GM18909 (cell line): Measurements from ENCODE around the gene PRPF38A.
A peak's percentile ranks its signal among the peaks of the same experiment; 100 is the strongest.
"Not testable (repeated sequence)": the region's sequence is repeated elsewhere in the genome, so short reads cannot be mapped to it uniquely, and the experiment has no call there.

Source experiments
- ATAC-seq: cut with Tn5 transposase; IDR thresholded peaks from one replicate; pipeline ENCODE4 v1.9.1; 2021; ENCODE audit warnings: mild to moderate bottlenecking; ENCODE audit not compliant: unreplicated experiment, poor library complexity

The PRPF38A gene, protein sequence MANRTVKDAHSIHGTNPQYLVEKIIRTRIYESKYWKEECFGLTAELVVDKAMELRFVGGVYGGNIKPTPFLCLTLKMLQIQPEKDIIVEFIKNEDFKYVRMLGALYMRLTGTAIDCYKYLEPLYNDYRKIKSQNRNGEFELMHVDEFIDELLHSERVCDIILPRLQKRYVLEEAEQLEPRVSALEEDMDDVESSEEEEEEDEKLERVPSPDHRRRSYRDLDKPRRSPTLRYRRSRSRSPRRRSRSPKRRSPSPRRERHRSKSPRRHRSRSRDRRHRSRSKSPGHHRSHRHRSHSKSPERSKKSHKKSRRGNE

DNA sequence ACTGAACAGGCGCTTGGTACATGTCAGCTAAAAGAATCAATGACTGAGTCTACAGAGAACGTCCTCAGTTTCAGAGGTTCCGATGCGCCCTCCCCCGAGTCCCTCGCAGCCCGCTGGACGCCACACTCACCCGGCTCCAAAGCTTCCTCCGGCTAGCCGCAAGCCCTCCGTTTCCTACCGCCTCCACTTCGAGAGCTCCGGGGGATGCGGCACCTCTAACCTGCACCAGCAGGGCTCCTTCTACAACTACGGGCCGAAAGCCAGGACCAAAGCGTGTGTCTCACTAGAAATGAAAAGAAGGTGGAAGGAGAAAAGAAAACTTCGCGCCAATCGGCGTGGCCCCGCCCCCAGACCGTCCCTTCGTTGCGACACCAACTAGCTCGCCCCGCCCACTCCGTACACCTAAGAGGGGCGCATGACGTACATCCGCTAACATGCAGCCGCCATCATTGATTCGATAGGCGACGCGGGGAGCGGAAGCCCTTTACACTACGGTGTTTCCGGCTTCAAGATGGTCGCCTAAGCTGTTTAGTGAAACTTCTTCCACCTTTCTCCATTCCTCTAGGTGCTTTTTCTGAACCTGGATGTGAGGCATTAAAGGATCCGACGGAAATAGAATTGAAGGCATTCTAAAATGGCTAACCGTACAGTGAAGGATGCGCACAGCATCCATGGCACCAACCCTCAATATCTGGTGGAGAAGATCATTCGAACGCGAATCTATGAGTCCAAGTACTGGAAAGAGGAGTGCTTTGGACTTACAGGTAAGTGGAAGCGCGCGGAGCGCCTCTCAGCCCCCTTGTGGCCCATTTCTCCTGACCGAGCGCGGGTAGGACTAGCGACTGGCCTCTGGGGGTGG, at the start of gene PRPF38A, which contains the start of gene ORC1:
Gene PRPF38A, plus strand, starts transcription at position 487 of the 859 bp plus-strand sequence. Its CDS starts 148 bp downstream, at position 635.
Gene ORC1, minus strand, starts transcription at position 308 of the 859 bp plus-strand sequence. CDS start 2,200 bp downstream, outside the sequence.
- ATAC-seq, result peak; percentile 92

DNA sequence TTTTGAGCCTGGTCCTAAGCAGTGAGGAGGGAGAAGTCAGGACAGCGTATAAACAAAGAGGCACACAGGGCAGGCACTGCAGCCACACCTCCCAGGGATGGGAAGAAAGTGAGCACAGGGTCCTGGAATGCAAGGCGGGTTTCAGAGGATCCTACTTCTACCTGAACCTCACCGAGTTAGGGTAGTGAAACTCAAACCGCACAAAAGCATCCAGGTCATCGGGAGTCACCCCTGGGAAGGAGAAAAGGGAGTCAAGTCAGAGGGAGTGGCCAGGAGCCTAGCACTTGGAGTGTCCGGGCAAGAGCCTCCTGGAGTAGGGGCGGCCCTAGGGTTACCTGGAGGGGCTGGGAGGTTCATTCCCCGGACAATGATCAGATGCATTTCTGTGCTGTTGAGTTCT, 49.0 kb upstream of the PRPF38A start:
- ATAC-seq, result no peak

DNA sequence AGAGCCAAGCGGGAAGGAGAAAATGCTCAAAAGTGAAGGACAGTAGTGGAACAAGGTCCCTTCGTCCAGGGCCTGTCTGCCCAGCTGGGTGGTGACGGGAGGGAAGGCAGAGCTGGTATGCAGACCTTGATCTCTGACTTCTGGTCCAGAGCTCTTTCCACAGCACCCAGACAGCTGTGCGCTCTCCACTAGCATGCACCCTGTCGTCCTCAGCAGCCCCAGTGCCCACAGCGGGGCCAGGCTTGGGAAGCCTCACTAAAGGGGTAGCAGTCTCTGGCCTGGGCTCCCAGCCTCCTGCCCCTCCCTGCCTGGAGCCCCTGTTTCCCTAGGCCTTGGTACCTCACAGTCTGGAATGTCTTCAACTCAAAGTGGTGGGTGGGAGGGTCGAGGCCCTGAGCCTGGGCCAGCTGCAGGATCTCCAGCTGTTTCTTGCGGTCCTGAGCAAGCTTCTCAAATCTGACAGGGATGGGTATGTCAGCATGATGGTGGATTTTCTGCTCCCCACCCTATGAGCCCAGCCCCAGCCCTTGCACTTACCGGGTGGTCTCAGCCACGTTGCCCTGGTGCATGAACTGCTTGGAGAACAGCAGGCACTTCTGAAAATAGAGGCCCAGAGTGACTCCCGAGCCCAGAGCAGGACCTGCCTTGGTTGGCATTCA, 48.4 kb upstream of the PRPF38A start:
- ATAC-seq, result no peak

DNA sequence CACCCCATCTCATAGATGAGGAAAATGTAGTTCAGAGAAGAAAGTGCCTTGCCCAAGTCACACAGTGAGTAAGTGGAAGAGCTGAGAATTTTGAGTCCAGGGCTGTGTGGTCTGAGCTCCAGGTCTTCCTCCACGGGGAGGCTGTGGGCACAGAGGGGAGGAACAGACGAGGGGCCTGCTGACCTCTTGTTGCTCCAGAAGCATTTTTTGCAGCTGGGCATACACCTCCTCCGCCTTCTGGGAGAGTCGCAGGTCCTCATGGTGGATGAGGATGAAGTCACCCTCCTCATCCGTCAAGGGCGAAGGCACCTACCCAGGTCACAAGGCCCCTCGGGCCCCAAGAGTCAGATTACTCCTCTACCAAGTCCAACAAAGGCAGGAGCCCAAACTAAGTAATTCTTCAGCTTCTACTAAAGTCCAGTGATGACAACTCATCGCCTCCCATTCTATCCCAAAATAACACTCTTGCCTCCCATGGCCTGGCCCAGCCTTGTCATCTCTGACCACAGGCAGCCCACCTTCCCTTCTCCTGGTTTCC, 47.5 kb upstream of the PRPF38A start:
- ATAC-seq, result no peak

DNA sequence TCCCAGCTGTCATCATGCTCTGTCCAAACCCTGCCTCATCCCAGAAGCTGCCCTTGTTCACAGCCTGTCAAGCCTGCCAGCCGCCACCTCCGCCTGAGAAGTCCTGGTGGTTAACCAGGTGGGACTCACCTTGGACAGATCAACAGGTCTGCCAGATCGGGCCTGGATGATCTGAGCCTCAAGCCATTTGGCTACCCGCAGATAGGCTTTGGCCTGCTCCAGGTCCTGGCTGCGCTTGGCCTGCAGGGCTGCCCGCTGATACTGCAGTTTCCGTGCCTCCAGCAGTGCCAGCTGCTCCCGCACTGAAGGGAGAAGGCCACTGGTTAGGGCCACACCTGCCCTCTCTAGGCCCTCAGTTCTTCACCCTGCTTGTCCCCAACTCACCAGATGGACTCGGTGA, 47.0 kb upstream of the PRPF38A start:
- ATAC-seq, result no peak

DNA sequence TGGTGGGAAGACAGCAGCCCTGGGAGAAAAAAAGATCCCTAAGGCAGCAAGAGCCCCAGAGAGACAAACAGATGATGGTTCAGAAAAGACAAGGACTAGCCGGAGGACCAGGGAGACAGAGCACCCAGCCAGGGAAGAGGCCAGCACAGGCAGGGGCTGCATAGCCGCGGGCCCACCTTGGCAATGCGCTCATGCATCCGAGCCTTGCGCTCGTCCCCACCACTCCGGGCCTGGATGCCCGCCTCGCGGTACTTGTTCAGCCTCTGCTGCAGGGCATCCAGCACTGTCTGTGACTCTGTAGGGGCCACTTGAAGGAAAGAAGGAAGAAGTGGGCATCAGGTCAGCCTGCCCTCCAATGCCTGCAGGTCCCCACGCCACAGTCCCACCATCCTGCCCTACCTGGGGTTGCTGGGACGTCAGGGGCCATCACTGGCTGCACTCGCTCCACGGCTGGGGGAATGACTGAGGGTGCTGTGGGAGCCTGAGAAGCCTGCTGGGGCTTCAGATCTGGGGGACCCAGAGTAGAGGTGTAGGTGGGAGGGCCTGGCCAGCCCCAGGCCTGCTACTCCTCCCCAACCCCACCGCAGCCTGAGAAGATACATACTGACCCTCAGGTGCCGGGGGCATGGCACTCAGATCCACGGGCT, 45.4 kb upstream of the PRPF38A start:
- ATAC-seq, result no peak

DNA sequence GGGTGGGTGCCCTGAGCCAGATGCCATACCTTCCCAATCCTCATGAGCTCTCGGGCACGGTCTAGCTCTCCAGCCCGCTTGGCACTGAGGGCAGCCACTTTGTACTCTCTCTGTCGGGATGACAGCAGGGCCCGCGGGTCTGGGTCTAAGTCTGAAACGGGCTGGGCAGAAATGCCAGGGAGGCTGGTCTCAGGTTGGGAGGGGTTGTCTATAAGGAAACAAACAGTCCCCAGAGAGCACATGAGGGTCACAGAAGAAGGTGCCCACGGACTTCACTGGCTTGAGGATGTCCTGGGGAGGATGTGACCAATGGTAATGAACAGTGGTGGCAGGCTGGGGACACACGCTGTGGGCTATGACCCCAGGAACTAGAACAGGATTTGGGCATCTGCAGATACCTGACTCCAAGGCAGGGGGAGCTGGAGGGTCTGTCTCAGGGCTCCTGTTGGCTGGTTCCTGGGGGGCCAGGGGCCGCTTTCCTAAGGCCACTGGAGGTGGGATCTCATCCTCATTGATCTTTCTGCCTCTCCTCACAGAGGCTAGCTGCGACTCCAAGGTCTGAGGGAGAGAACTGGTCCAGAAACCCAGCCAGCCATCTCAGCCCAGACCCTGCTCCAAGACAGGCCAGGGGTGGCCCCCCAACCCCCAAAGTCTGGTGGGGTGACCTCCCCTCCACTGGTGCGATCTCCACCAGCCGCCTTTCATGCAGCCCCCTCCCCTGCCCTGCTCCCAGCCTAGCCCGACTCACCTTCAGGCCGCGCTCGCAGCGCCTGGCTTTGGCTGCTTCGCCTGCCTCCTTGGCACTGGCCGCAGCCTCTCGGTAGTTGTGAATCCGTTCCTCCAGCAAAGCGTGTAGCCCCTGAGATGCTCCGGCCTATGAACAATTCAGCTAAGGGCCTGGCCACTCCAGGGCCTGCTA, 44.5 kb upstream of the PRPF38A start:
- no peak for ATAC-seq

DNA sequence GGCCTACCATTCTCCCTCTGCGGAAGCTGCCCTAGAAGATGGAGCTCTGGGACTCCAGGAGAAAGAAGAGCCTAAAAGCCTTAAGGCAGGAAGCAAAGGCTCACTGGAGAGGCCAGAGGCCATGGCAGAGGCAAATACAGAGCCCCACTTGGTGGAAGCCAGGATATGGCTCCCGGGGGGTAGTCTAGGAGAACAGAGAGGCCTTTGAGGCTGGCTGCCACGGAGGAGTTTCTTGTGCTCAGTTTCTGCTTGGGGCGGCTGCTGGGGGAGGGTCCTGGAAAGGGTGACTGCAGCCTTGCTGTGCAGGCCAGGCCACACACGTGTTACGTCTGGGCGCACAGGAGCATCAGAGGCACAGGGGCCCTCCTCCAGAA, 43.8 kb upstream of the PRPF38A start:
- ATAC-seq, result no peak

DNA sequence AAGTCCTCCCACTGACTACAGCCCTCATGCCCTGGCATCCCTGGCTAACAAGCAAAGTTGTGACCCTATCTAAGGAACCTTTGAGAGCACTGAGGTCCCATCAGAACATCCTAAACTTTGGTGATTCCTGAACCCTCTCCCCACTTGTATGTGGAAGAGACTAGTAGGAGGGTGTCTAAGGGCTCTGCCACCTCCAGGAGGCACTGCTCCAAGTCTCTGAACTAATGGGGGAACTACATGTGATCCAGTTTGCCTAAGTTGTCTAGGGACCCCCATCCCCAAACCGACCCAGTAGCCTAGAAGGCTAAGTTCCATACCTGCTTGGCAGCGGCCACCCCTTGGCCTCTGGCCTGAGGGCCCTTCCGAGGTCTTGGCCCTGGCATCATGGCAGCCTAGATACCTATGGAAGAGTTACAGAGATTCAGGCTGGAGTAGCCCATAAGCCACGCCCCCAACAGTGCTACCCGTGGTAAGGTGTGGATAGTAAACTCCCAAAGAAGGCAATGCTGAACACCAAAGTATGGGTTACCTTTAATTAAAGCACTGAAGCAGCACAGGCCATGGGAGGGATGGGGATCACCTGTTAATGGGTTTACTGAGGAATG, 40.1 kb upstream of the PRPF38A start:
- ATAC-seq, result no peak

DNA sequence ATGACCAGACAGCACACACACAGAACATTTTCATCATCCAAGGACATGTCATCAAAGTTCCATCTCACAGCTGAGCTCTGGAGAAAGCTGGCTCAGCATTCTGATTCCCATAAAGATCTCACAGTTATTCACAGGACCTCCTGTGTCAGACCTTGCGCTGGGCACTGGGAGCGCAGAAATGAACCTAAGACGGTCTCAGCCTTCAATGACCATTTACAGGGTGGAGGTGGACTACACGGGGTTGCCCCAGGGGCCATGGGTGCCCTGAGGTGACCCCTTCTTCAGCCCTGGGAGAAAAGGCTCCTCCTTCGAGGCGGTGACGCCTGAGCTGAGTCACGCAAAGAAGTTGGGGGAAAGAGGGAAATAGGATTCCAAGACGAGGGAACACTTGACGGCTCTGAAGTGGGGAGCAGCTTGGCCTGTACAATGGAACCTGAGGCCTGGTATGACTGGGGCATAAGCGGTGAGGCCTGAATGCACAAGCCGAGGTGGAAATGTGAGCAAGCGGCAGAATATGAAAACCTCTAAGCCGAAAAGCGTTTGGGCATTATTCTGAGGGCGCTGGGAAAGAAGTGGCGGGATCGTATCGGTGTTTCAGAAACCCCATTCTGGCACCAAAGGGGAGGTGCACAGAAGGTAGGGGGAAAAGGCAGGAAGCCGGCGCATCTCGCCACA, 39.2 kb upstream of the PRPF38A start:
- no peak for ATAC-seq

DNA sequence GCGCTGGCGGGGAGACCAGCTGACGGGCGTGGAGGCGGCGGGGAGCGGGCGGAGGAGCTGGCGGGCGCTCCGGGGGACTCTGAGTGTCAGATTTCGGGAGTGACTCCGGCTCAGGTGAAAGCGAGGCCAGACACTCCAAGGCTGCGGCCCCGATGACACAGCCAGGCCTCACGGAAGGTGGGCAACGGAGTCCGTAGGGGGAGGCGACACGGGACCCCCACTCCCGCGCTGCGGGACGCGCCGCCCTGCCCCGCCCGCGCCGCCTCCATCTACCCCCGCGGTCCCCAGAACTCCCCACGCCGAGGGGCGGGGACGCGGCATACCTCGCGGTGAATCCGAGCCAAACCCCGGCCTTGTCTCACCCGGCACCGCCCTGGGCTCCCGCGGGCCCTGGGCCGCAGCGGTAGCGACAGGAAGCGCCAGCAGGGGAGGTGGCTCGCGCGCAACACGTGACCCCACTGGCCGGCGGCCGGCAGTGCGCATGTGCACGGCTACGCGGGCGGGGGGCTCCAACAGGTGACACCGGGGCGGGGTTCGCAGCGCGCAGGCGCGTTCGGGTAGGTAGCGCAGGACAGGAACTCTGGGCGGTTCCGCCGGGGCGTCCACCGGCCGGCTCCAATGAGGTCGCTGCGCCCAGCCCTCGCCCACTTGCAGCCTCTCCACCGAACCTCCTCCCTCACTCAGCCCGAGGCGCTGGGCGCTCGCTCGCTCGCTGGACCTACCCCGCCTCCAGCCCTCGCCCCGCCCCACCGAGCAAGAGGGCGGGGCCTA, 38.5 kb upstream of the PRPF38A start, which contains the start of gene CC2D1B:
Gene CC2D1B, minus strand, starts transcription at position 460 of the 771 bp plus-strand sequence. CDS start 1,585 bp downstream, outside the sequence.
- peak; percentile 89 for ATAC-seq

DNA sequence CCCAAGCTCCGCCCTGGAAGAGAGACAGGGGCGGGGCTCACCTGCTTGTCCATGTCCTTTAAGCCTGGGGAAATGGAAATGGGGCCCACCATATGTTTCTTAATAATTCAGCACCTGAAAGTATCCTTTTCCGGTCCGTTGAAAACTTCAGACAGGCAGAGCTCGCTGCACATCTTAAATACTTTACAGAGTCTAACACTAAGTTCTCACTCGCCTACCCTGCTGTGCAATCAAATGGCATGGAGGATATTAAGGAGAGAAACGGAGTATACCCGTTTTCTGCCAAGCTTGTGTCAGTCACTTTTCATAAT, 37.9 kb upstream of the PRPF38A start:
- no peak for ATAC-seq

DNA sequence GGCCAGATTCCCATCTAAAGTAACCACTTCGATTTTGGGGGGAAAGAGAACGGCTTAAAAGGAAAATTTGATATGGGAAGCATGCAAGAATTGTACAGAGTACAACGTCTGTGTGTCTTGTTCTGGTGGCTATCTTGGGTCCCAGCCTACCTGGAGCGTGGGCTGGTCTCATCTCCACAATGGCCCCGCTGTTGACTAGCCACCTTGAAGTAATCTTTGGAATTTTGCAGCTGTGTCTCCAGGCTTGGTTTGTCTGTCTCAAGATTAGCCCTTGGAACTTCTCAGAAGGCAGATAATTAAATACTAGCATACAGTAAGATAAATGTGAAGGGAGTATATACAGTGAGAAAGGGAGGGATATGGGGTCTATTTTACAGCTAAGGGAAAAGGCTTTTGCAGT, 37.1 kb upstream of the PRPF38A start:
- no peak for ATAC-seq

DNA sequence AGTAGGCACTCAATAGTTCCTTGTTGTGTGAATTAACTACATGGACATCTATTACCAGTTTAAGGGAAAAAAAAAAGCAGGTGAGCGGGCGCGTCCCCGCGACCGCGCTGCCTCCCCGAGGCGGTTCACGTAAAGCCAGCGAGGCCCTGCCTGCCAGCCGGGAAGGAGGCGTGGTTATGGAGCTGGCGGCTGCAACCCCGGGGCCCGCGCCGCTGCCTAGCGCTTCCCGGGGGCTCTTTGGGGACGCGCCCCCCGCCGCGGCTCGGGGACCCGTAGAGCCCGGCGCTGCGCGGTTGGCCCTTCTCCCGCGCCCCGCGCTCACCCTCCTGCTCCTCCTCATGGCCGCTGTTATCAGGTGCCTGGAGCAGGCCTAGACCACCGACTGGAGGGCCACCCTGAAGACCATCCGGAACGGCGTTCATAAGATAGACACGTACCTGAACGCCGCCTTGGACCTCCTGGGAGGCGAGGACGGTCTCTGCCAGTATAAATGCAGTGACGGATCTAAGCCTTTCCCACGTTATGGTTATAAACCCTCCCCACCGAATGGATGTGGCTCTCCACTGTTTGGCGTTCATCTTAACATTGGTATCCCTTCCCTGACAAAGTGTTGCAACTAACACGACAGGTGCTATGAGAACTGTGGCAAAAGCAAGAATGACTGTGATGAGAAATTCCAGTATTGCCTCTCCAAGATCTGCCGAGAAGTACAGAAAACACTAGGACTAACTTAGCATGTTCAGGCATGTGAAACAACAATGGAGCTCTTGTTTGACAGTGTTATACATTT, 35.8 kb upstream of the PRPF38A start:
- no peak for ATAC-seq

DNA sequence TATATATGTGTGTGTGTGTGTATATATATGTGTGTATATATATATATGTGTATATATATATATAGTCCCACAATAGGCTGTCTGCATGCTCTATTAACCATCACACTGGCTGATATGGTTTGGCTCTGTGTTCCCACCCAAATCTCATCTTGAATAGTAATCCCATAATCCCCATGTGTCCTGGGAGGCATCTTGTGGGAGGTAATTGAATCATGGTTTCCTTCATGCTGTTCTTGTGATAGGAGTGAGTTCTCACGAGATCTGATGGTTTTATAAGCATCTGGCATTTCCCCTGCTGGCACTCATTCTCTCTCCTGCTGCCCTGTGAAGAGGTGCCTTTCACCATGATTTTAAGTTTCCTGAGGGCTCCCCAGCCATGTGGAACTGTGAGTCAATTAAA, 34.6 kb upstream of the PRPF38A start:
- ATAC-seq, result not testable (repeated sequence)

DNA sequence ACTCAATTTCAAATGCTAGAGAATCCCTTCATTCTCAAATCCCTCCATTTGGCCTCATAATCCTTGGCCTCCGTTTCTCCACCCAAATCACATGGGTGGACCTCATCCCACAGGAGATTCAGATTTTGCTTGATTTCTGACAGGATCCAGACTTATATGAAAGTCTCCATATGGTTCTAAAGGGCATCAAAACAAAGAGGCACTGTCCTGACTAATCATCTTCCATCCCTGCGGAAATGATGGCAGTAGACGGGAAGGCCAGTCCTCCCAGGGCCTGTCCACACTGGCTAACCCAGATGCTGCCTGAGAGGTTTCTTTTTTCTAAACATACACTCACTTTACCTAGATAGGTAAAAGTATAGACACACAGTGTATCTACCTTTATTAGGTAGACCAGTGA, 19.0 kb upstream of the PRPF38A start:
- ATAC-seq, result no peak

DNA sequence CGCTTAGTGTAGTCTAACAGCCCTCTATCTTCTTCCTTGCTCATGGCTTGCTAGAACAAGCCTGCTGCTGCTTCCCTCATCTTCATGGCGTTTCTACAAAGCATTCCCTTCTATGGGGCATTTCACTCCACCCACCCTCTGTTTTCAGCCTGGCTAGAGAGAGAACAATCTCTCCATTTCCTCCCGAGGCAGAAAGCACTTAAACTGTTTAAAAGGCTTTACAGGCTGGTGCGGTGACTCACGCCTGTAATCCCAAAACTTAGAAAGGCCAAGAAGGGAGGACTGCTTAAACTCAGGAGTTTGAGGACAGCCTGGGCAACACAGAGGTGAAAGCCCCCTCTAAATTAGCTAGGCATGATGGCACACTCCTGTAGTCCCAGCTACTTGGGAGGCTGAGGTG, 17.9 kb upstream of the PRPF38A start:
- ATAC-seq, result no peak
